ENCODE results near the gene PCDH8. TPM values are rescaled to one million over a fixed set of nuclear protein-coding genes. Genes with fewer than 3 reads are reported as not detected.

PCDH8 gene
- polyA plus RNA-seq, 1 of the 3 experiments (the other 2 are of a cell fraction), result not detected

GRCh38 chr13:52879950-52880741, 31.7 kb upstream of the PCDH8 start (continued):
- TF ChIP-seq REST (IDR thresholded peaks at IDR 0.05; ENCODE audit: low read depth, low read length), result no peak
- no peak for TF ChIP-seq RAD21 (IDR thresholded peaks at IDR 0.05; ENCODE audit: low read length)
- no peak for TF ChIP-seq FOXJ3 (CRISPR knock-in tag; IDR thresholded peaks at IDR 0.05)
- no peak for TF ChIP-seq FOXM1 (IDR thresholded peaks at IDR 0.05; ENCODE audit: low read depth)
- TF ChIP-seq EP300 (IDR thresholded peaks at IDR 0.05; ENCODE audit: borderline replicate concordance in 1 of 2, low read depth in 1 of 2, low read length in 1 of 2), result no peak
- no peak for TF ChIP-seq MAX (IDR thresholded peaks at IDR 0.05; ENCODE audit: low read depth)
- TF ChIP-seq SMC3 (IDR thresholded peaks at IDR 0.05; ENCODE audit: low read depth, low read length), result no peak
- TF ChIP-seq RXRA (IDR thresholded peaks at IDR 0.05; ENCODE audit: borderline replicate concordance, low read depth), result no peak
- TF ChIP-seq ELF1 (IDR thresholded peaks at IDR 0.05), result no peak
- no peak for TF ChIP-seq CHD2 (IDR thresholded peaks at IDR 0.05; ENCODE audit: low read length, partially characterized antibody)

- Histone ChIP-seq H3K36me3 (replicated peaks in 1 of 2; ENCODE audit: control insufficient read depth in 1 of 2, insufficient read depth in 2 of 2, low read length in 1 of 2) (no peaks in the 10 kb centered on the region), H3K27ac (ENCODE audit: low read depth in 2 of 2, low read length in 1 of 2) (no peak overlapping the region), H3F3A (replicated peaks; ENCODE audit: insufficient read depth) (no peaks in the 10 kb centered on the region), H4K20me1 (ENCODE audit: insufficient read depth) (no peaks in the 10 kb centered on the region), H3K9me3 (no peaks in the 10 kb centered on the region), H3K4me3 (ENCODE audit: low read depth in 2 of 2, low read length in 1 of 2) (no peak overlapping the region), H3K9ac (no peak overlapping the region), H3K4me1 (ENCODE audit: control insufficient read depth in 1 of 2, insufficient read depth in 2 of 2, low read depth in 1 of 2, low read length in 1 of 2) (no peaks in the 10 kb centered on the region), H3K4me2 (no peak overlapping the region), H3K9me2 (0 out of 2 replicates have a peak, but pooled peaks cover 3% of the 10 kb centered on the region), H2AFZ (ENCODE audit: low read depth) (no peak overlapping the region), H3K27me3 (ENCODE audit: insufficient read depth) (no peaks in the 10 kb centered on the region), H3K79me2 (ENCODE audit: insufficient read depth) (no peaks in the 10 kb centered on the region)
- no peak for DNase-seq
- POLR2A ChIA-PET, result no interaction called here
- 14% methylated on average over 3 of the region's 3 CpGs for WGBS (ENCODE audit: low lambda C conversion rate)
- CTCF ChIA-PET, result interaction anchor here (0.6 to 1.5 kb wide), 5 partner anchors 17 to 550 kb away, joined by 3 to 4 read pairs (median 3); no protein-coding TSS in a partner anchor
- TF ChIP-seq USF1 (IDR thresholded peaks at IDR 0.05; ENCODE audit: borderline replicate concordance, low read depth) (no peak), GATA2 (CRISPR knock-in tag; IDR thresholded peaks at IDR 0.05) (no peak), EP300 (IDR thresholded peaks at IDR 0.05; ENCODE audit: borderline replicate concordance in 1 of 2, low read depth in 1 of 2, low read length in 1 of 2) (no peak), TAF1 (IDR thresholded peaks at IDR 0.05; ENCODE audit: borderline replicate concordance, low read depth, low read length) (no peak), NRF1 (IDR thresholded peaks at IDR 0.05; ENCODE audit: low read depth, low read length) (no peak), PBX3 (IDR thresholded peaks at IDR 0.05) (no peak), ELF1 (IDR thresholded peaks at IDR 0.05) (no peak), FOXJ3 (CRISPR knock-in tag; IDR thresholded peaks at IDR 0.05) (no peak), REST (IDR thresholded peaks at IDR 0.05; ENCODE audit: low read depth, low read length) (no peak), FOSL2 (IDR thresholded peaks at IDR 0.05; ENCODE audit: borderline replicate concordance, low read depth) (no peak), IRF3 (IDR thresholded peaks at IDR 0.05; ENCODE audit: low read depth, low read length) (no peak), RFX5 (IDR thresholded peaks at IDR 0.05; ENCODE audit: low read length) (no peak), EZH2phosphoT487 (IDR thresholded peaks at IDR 0.05; ENCODE audit: borderline replicate concordance, low read depth) (no peak)
Measured at GRCh38 chr13:52878831-52879230, 30.4 kb upstream of the PCDH8 start.

Data from SK-N-SH (cell line).